OCI-LY1 (cell line): ENCODE measurements around the gene ATF7IP2.

Experiments used
- CTCF ChIP-seq: fragments of 200-600 bp; sonication (generic), shearing (Covaris generic); IDR thresholded peaks from 2 replicates; pipeline ENCODE4 v1.5.1; 2017; ENCODE audit warnings: mild to moderate bottlenecking, antibody characterized with exemption, low read length, moderate library complexity, mixed read lengths
- EZH2 ChIP-seq: fragments of 200-600 bp; sonication (generic), shearing (Covaris generic); IDR thresholded peaks from 2 replicates; pipeline ENCODE4 v1.8.0; 2017; ENCODE audit warnings: borderline replicate concordance, mixed run types, mild to moderate bottlenecking, antibody characterized with exemption, low read length, moderate library complexity, mixed read lengths

GRCh38 chr16:10370096-10370726 is 15.7 kb upstream of the ATF7IP2 start:
- no peak for TF ChIP-seq CTCF
- no peak for TF ChIP-seq EZH2
